Prostate gland (tissue), 2 donors: ENCODE measurements around the gene SPATA31D4. TPM values are rescaled to one million over a fixed set of nuclear protein-coding genes. Genes with fewer than 3 reads are reported as not detected.

Source experiments
- DNase-seq: peaks from one replicate; pipeline ENCODE4 v3.0.0-alpha.2; 2019; ENCODE audit warnings: low spot score
- H3K27ac ChIP-seq, 2 donors: fragments of 200-600 bp; sonication (generic); 2 replicates each; pipeline ENCODE4 v1.5.1; 2017 to 2019
- H3K27me3 ChIP-seq: fragments of 200-600 bp; sonication (generic); replicated peaks from 2 replicates; pipeline ENCODE4 v1.5.1; 2019; ENCODE audit not compliant: insufficient read depth
- H3K36me3 ChIP-seq, 2 donors: fragments of 200-600 bp; sonication (generic); 1 replicate in 1 of 2; 2 replicates in 1 of 2; pipeline versions ENCODE4 v1.5.1 to v1.8.1; 2017 to 2019
- H3K4me1 ChIP-seq: fragments of 200-600 bp; sonication (generic); replicated peaks from 2 replicates; pipeline ENCODE4 v1.5.1; 2019
- H3K4me3 ChIP-seq, 2 donors: fragments of 200-600 bp; sonication (generic); 2 replicates each; pipeline ENCODE4 v1.5.1; 2017 to 2019
- H3K9me3 ChIP-seq: fragments of 200-600 bp; sonication (generic); 2 replicates; pipeline ENCODE4 v1.5.1; 2017
- POLR2A ChIP-seq: fragments of 450-650 bp; IDR thresholded peaks from one replicate; pipeline ENCODE4 v1.6.1; 2016; ENCODE audit warnings: antibody characterized with exemption, mild to moderate bottlenecking
- POLR2AphosphoS5 ChIP-seq: sonication (generic); formaldehyde crosslinking; IDR thresholded peaks from one replicate; pipeline ENCODE4 v1.6.1; 2017; ENCODE audit warnings: antibody characterized with exemption
- WGBS: methylation state at CpG from one replicate; pipeline ENCODE4 v1.1.5; 2018; 5-methylcytosine and 5-hydroxymethylcytosine counted together
- intact Hi-C: fragments of 100-400 bp; cut with DNase I; formaldehyde crosslinking; loops from one replicate; pipeline ENCODE4 v1.14.2; 2022
- small RNA-seq, 2 donors: library from RNA; depleted of rRNA; stranded (forward); fragments of <200 nt; gene quantifications; one replicate each; pipeline ENCODE3, GENCODE V24; 2016
- total RNA-seq, 2 donors: library from RNA; depleted of rRNA; stranded (reverse); fragments of >200 nt; gene quantifications; one replicate each; pipeline ENCODE4 v1.1.0, GENCODE V29; 2016
- TF ChIP-seq, protein P1 (sequence below), 4 experiments: fragments of 200-600 bp in 2 of 4; fragments of 450-650 bp in 2 of 4; sonication (generic) in 2 of 4; IDR thresholded peaks; 1 replicate in 3 of 4; 2 replicates in 1 of 4; pipeline ENCODE4 v1.5.1; 2016 to 2019; ENCODE audit warnings: antibody characterized with exemption in 4 of 4, mild to moderate bottlenecking in 2 of 4, moderate library complexity in 2 of 4

Gene SPATA31D4
- total RNA-seq, 2 donors from 2014 or later, result 0.51 TPM; not detected in 1

DNA sequence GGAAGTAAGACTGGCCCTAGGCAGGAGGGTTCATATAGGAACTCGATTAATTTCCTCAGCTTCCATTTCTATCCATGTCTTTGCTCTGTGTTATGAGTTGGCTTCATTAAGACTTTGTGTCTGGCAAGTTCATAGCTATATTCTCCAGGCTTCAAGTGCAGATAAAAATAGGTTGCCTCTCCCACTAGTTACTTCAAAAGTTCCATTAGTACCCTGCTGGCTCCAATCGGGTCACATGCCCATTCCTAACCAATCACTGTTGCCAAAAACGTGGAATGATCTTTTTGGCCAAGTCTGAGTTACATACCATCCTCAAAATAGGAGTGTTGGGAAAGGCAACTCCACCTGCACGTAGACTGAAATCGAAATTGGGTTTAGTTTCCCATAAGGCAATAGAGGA, 46.5 kb downstream of the SPATA31D4 start:
- no peak overlapping the region for H3K4me3 ChIP-seq
- no peak overlapping the region for H3K27ac ChIP-seq
- intact Hi-C loops, result no loop called here
- H3K9me3 ChIP-seq, result no peaks in the 10 kb centered on the region
- no peaks in the 10 kb centered on the region for H3K4me1 ChIP-seq
- WGBS, result 94% methylated on average over 5 of the region's 5 CpGs
- no peak for DNase-seq
- H3K27me3 ChIP-seq, result no peaks in the 10 kb centered on the region
- H3K36me3 ChIP-seq, result no peaks in the 10 kb centered on the region
- TF ChIP-seq POLR2AphosphoS5, result no peak
- TF ChIP-seq, protein P1, sequence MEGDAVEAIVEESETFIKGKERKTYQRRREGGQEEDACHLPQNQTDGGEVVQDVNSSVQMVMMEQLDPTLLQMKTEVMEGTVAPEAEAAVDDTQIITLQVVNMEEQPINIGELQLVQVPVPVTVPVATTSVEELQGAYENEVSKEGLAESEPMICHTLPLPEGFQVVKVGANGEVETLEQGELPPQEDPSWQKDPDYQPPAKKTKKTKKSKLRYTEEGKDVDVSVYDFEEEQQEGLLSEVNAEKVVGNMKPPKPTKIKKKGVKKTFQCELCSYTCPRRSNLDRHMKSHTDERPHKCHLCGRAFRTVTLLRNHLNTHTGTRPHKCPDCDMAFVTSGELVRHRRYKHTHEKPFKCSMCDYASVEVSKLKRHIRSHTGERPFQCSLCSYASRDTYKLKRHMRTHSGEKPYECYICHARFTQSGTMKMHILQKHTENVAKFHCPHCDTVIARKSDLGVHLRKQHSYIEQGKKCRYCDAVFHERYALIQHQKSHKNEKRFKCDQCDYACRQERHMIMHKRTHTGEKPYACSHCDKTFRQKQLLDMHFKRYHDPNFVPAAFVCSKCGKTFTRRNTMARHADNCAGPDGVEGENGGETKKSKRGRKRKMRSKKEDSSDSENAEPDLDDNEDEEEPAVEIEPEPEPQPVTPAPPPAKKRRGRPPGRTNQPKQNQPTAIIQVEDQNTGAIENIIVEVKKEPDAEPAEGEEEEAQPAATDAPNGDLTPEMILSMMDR (IDR thresholded peaks at IDR 0.05), result no peak
- TF ChIP-seq POLR2A, result no peak

DNA sequence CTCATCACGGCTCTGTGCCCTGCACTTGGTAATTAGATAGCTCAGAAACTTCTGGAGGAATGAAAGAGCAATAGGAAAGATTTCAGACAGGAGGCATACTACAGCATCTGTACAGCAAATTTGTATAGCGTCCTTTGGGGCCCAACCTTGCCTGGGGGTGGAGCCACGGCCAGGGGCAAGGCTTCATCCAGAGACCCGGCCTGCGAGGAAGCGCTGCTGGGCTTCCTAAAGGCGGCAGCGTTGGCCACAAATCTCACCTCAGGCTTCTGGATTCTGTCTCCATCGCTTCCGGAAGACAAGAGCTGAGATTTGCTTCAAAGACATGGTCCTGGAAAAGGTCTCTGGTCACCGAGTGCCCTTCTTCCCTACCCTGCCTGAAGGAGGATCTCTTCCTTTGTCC, 48.1 kb downstream of the SPATA31D4 start:
- no peaks in the 10 kb centered on the region for H3K27me3 ChIP-seq
- H3K27ac ChIP-seq, result no peak overlapping the region
- TF ChIP-seq POLR2AphosphoS5, result no peak
- TF ChIP-seq, protein P1 (IDR thresholded peaks at IDR 0.05), result no peak
- no peak for TF ChIP-seq POLR2A
- 96% methylated on average over 11 of the region's 11 CpGs for WGBS
- H3K9me3 ChIP-seq, result no peaks in the 10 kb centered on the region
- no peaks in the 10 kb centered on the region for H3K36me3 ChIP-seq
- H3K4me1 ChIP-seq, result no peaks in the 10 kb centered on the region
- DNase-seq, result no peak
- intact Hi-C loops, result no loop called here
- H3K4me3 ChIP-seq, result no peak overlapping the region

DNA sequence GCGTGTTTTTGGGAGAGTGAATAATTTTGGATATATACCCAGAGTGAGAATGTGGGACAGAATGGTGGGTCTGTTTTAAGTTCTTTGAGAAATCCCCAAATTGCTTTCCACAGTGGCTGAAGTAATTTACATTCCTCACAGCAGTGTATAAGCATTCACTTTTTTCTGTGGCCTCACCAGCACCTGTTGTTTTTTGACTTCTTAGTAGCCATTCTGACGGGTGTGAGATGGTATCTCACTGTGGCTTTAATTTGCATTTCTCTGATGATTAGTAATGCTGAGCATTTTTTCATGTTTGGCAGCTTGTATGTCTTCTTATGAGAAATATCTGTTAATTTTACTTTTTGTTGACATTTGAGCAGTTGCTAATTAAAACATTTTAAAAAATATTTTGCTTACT, 51.0 kb downstream of the SPATA31D4 start:
- intact Hi-C loops, result no loop called here
- no peaks in the 10 kb centered on the region for H3K4me1 ChIP-seq
- DNase-seq, result no peak
- H3K9me3 ChIP-seq, result no peaks in the 10 kb centered on the region
- H3K36me3 ChIP-seq, result no peaks in the 10 kb centered on the region
- 65% methylated on average over 2 of the region's 2 CpGs for WGBS
- H3K4me3 ChIP-seq, result no peak overlapping the region
- TF ChIP-seq POLR2AphosphoS5 (no peak), POLR2A (no peak)
- TF ChIP-seq, protein P1 (IDR thresholded peaks at IDR 0.05), result no peak
- H3K27me3 ChIP-seq, result no peaks in the 10 kb centered on the region
- no peak overlapping the region for H3K27ac ChIP-seq

DNA sequence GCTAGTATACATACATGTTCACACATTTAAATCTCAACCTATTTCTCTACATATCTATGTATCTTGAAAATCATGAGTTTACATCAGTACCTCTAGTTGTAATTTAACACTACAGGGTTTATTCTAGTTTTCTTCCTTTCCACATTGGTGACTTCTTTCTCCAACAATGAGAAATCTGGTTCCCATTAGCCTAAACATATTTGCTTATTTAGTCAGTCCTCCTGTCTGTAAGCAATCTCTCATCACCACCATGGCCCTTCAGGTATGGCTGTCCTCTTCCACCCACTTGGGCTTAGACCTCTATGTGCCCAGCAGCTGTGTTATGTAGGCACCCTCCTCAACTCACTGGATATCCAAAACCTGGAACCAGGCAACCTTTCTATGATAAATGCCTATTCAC, 52.3 kb downstream of the SPATA31D4 start:
- Histone ChIP-seq H3K36me3 (no peaks in the 10 kb centered on the region), H3K4me1 (no peaks in the 10 kb centered on the region), H3K27ac (no peak overlapping the region), H3K4me3 (no peak overlapping the region), H3K27me3 (no peaks in the 10 kb centered on the region), H3K9me3 (no peaks in the 10 kb centered on the region)
- TF ChIP-seq POLR2AphosphoS5 (no peak), POLR2A (no peak)
- TF ChIP-seq, protein P1 (IDR thresholded peaks at IDR 0.05), result no peak
- intact Hi-C loops, result no loop called here
- DNase-seq, result no peak

DNA sequence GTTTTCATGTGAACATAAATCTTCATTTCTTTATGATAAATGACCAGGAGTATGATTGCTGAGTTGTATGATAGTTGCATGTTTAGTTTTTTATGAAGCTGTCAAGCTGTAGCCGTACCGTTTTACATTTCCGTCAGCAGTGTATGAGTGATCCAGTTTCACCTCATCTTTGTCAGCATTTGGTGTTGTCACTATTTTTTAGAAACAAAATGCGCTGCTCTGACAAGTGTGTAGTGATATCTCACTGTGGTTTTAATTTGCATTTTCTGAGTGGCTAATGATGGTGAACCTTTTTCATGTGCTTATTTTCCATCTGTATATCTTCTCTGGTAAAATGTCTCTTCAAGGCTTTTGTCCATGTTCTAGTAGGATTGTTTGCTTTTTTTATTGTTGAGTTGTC, 53.7 kb downstream of the SPATA31D4 start:
- Histone ChIP-seq H3K4me3 (no peak overlapping the region), H3K36me3 (no peaks in the 10 kb centered on the region), H3K27ac (no peak overlapping the region), H3K4me1 (no peaks in the 10 kb centered on the region), H3K27me3 (no peaks in the 10 kb centered on the region), H3K9me3 (no peaks in the 10 kb centered on the region)
- no peak for TF ChIP-seq POLR2A
- TF ChIP-seq POLR2AphosphoS5, result no peak
- TF ChIP-seq, protein P1 (IDR thresholded peaks at IDR 0.05), result no peak
- intact Hi-C loops, result no loop called here
- DNase-seq, result no peak
- 94% methylated on average over 4 of the region's 4 CpGs for WGBS

Small RNA genes within 50 kb of the gene (small RNA-seq; reads per million reads assigned to genes)
- gene RF00189, result 0 to 0.09 reads per million in 2 donors
- 0 reads per million in 2 donors for gene RNA5SP287

Other genes starting within 250 kb of the SPATA31D4 start
- 10 to 100 TPM; 61.0 to 89.5 TPM for gene TLE1, start 238.9 kb upstream of the SPATA31D4 start, total RNA-seq
- gene SPATA31D3, start 15.1 kb downstream of the SPATA31D4 start, total RNA-seq, result not detected
- gene SPATA31D1, start 60.3 kb downstream of the SPATA31D4 start, total RNA-seq, result 1 to 10 TPM in 1 of 2 donors, not detected in 1; 2.0 TPM